ENCODE data around the gene STARD3.

STARD3 gene

DNA sequence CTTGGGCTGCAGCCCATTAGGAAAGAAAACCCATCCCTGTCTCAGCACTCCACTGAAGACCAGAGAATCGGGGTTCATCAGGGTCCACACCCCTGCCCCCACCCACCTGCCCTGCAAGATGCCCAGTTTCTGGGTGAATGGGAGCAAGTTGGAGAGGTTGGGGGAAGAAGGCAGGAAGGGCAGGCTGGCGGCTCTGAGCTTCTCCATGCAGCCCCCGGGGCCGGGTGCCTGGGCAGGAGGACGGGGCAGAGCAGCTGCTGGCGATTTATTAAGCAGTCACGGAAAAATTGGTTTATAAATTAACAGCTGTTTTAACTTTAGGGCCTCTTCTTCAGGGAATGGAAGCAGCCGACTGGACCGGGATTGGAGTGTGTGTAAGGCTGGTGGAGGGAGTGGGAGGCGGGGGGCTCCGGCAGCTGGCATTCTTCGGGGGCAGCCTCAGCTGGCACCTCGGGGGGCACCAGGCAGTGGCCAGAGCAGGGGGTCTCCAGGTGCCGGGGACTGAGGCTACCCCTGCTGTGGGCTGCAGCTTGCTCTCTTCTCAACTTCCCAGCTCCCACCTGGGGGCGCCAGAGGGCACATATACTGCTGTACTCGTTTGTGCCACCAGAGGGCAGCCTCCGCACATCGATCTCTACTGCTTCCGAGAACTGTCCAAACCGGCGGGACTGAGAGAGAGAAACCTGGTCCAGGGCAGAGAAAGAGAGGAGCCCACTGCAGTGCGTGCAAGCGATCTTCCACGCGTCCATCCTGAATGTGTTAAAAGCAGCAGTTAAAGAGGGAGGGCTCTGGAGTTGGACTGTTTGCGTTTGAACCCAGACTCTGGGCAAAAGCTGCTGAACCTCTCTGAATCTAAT lies 15.2 kb upstream of the STARD3 start:
- DNase-seq = peak; percentile 67 to 84

- no peak for DNase-seq
Observed at GRCh38 chr17:39622380-39623006, 14.5 kb upstream of the STARD3 start.

- peak; percentile 61 to 64 for DNase-seq
Observed at GRCh38 chr17:39623356-39623950, 13.5 kb upstream of the STARD3 start.

- no peak for DNase-seq
Observed at GRCh38 chr17:39624313-39624712, 12.6 kb upstream of the STARD3 start.

- no peak for DNase-seq
Observed at GRCh38 chr17:39625198-39625785, 11.7 kb upstream of the STARD3 start.

DNA sequence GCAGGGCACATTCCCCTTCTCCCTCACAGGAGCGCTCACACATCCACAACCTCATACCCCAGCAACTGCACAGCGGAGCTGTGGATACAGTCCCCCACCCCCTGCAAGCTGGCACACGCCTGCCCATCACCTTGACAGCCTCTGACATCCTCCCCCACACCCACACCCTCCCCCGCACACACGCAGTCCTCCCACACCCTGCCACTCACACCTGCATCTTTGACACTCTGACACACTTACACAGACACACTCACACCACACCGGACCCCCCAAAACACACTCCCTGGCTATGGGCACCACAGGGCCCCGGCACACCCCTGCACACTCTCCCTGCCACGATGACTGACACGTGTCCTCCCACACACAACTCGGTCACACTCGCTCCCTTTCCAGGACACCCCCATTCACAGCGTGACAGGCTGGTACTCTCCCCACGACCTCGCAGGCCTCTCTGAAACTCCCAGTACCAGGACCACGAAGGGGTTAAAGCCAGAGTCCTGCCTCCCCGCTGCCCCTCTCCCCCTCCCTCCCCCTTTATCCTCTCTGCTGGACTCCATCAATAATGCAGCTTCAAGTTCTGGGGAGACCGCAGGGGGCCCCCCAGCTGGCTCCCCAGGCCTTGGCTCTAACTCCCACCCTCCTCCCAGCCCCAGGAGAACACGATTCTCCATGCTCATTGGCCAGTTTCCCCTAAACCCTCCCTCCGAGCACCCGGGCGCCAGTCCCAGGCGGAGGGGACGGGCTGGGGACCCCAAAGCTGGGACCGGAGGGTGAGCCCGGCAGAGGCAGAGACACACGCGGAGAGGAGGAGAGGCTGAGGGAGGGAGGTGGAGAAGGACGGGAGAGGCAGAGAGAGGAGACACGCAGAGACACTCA lies 10.5 kb upstream of the STARD3 start, which contains the start of gene PPP1R1B:
Gene PPP1R1B (plus strand): TSS at position 782 of the 876 bp plus-strand sequence. CDS start 441 bp downstream, outside the sequence.
- DNase-seq = no peak

GRCh38 chr17:39627047-39627711 lies 9.8 kb upstream of the STARD3 start:
- no peak for DNase-seq

GRCh38 chr17:39627712-39628516 lies 9.0 kb upstream of the STARD3 start:
- no peak for DNase-seq

DNA sequence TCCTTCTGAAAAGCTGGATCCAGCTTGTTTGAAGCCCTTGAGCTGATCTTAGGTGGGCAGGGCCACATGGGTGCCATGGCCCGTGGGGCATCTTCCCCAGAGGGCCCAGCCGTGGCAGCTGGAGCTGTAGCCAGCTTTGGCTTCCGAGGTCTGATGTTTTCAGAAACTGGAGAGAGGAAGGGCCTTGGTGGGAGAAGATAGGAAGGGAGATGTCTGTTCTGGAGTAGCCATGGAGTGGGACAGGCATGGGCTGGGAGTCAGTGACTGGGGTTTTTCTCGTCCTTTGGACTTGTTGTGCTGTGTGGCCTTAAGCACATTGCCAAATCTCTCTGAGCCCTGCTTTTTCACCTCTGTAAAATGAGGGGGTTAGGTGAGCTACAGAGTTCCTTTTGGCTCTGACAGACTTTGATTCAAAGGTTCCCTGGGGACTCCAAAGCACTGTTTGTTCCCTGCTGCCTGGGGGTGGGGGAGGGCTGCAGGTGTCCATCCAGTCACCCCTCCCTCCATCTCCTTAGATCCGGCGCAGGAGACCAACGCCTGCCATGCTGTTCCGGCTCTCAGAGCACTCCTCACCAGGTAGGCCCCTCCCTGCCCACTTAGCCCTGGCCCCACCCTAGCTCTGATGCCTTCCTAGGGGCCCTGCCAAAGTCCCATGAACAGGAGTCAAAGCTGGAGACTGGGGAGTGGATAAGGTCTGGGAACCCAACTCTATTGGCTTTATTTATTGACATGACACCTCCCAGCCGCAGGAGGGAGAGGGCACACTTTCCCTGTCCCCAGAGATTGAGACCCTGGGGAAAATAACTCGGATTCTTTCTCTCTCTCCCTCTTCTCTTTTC lies 8.1 kb upstream of the STARD3 start:
- DNase-seq = no peak

DNA sequence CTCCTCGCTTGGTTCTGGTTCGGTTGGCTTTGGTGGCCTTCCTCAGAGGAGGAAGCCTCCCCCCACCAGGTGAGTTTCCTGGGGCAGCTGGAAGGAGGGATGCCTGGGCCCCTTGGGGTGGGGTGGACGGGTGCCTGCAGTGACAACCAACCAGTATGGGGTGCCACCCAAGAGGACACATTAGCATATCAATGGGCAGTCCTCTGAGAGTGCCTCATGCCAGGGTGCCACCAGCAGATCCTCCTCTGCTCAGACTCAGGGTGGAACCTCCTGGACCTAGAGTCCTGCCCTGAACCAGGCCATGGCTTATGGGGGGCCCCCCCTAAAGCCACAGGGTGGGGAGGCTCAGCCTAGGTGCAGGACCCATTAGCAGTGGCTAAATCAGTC lies 7.5 kb upstream of the STARD3 start:
- no peak for DNase-seq

DNA sequence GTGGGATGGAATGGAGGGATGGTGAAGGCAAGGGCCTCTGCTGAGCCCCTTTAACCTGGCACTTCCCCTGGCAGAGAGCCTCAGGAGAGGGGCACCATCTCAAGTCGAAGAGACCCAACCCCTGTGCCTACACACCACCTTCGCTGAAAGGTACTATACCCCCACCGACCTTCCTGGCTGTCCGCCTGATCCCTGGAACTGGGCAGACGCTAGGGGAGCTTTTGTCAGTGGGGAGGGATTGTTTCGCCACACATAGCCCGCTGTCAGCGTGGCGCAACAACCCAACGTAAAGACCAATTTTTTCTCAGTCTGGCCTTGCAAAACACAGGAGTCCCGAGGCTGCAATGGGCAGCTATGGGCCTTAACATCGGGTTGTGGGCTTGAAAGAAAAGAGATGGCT lies 7.0 kb upstream of the STARD3 start:
- no peak for DNase-seq

GRCh38 chr17:39631403-39631802 lies 5.5 kb upstream of the STARD3 start:
- DNase-seq = no peak

DNA sequence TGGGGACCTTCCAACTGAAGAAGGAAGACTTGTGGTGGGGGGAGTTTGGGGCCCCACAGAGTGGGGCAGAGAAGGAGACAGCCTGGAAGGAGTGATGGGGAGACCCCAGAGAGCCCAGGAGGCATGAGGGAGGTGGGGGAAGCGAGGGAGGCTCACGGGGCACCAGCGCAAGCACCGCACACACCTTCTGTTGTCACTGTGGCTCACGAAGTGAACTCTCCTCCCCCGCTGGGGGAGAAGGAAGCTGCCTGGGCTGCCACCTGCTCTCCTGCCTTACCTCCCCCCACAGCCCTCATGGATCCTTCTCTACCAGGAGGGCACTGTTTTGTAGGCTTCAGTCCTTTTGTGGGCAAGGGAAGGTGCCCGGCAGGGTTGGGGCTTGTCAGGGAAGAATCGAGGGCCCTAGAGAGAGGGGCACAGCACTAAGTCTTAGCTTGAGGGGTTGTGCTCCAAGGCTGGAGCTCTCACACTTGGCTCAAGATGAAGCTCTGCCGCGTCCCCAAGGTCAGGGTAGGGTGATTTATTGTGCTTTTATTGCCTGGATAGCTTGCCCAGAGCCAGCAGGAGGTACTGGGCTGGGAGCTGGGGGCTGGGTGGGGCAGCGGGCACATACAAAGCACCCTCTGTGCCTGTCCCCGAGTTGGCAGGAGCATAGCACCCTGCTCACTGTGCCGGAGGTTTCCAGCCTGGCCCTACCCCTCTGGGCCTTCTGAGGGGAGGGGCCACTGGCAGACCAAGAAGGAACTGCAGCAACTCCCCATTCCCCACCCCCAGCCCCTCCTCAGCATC lies 4.6 kb upstream of the STARD3 start:
- no peak for DNase-seq

DNA sequence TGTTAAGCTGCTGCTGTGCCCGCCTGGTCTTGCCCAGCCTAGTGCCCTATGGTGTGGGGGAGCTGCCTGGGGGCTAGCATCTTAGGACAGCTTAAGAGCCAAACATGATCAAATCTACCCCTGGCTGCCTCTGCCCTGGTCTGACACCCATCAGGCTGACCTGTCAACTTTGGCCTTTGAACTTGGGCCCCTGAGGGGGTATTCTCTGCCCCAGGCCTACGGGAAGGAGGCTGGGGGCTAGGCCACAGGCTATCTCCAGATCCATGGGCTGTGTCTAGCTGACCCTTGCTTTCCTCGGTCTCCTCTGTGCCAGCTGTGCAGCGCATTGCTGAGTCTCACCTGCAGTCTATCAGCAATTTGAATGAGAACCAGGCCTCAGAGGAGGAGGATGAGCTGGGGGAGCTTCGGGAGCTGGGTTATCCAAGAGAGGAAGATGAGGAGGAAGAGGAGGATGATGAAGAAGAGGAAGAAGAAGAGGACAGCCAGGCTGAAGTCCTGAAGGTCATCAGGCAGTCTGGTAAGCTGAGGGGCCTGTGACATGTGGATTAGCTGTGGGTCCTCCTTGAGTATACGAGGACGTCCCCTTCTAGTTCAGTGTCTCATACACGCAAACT lies 3.3 kb upstream of the STARD3 start:
- no peak for DNase-seq

- no peak for DNase-seq
Observed at GRCh38 chr17:39634384-39634871, 2.5 kb upstream of the STARD3 start.

DNA sequence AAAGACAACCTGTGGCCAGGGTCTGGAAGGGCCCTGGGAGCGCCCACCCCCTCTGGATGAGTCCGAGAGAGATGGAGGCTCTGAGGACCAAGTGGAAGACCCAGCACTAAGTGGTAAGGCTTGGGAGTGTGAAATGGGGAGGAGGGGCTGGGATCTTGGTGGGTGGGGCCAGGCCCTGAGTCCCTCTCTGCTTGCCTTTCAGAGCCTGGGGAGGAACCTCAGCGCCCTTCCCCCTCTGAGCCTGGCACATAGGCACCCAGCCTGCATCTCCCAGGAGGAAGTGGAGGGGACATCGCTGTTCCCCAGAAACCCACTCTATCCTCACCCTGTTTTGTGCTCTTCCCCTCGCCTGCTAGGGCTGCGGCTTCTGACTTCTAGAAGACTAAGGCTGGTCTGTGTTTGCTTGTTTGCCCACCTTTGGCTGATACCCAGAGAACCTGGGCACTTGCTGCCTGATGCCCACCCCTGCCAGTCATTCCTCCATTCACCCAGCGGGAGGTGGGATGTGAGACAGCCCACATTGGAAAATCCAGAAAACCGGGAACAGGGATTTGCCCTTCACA lies 1.2 kb upstream of the STARD3 start:
- no peak for DNase-seq

GRCh38 chr17:39636587-39636926 lies 387 bp upstream of the STARD3 start:
- DNase-seq = no peak

DNA sequence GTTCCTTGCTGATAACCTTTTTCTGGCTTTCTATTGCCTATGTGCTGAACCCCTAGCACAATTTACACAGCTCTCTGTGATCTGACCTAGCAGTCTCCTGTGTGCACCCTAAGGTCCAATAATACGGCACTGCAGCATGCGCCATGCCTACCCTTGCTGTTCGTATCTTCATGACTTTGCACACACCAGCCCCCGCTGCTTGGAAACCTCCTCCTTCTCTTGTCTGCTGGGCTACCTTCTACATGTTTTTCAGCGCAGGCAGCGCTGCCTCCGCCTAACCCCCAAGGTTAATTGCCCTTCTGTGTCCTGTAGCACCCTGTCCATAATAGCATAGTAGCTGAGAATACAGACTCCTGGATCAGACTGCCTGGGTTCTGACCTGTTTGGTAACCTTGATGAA lies 1.4 kb downstream of the STARD3 start:
- no peak for DNase-seq

Data from bone marrow (tissue), 2 donors.